ENCODE data around the gene KIF1B. TPM values are rescaled to one million over a fixed set of nuclear protein-coding genes. Genes with fewer than 3 reads are reported as not detected.

KIF1B gene
- total RNA-seq, 4 donors from 2014 or later = 53.0 to 78.2 (median 64.8) TPM

- Histone ChIP-seq H3K9me3 (no peaks in the 10 kb centered on the region), H3K27ac (replicated peaks in 1 of 4) (peak overlapping the region; percentile 84 to 93 (median 88)), H3K27me3 (no peaks in the 10 kb centered on the region), H3K4me1 (peaks cover 13 to 38% (median 27%) of the 10 kb centered on the region in 4 donors), H3K36me3 (peaks cover 21 to 37% (median 31%) of the 10 kb centered on the region in 4 donors), H3K4me3 (peak overlapping the region; percentile 73 to 89 (median 86))
- 58% methylated on average over 8 of the region's 8 CpGs for WGBS
- no peak for DNase-seq (ENCODE audit: extremely low spot score)
- intact Hi-C loops (cut with DNase I) = no loop called here
- TF ChIP-seq POLR2A (IDR thresholded peaks at IDR 0.05; ENCODE audit: low read depth) (no peak), EP300 (IDR thresholded peaks at IDR 0.05) (no peak), CTCF (IDR thresholded peaks at IDR 0.05) (no peak), POLR2AphosphoS5 (IDR thresholded peaks at IDR 0.05) (no peak)
These were observed 189.6 kb downstream of the KIF1B start for GRCh38 chr1:10400013-10400412.

GRCh38 chr1:10401281-10401680 lies 190.9 kb downstream of the KIF1B start:
- peaks cover 33 to 50% (median 44%) of the 10 kb centered on the region in 4 donors for H3K36me3 ChIP-seq
- no peak for DNase-seq (ENCODE audit: extremely low spot score)
- intact Hi-C loops (cut with DNase I) = no loop called here
- H3K4me1 ChIP-seq = peaks cover 13 to 38% (median 27%) of the 10 kb centered on the region in 4 donors
- no peaks in the 10 kb centered on the region for H3K27me3 ChIP-seq
- 64% methylated on average over 1 of the region's 1 CpG for WGBS
- TF ChIP-seq CTCF (IDR thresholded peaks at IDR 0.05) (no peak), POLR2AphosphoS5 (IDR thresholded peaks at IDR 0.05) (no peak), POLR2A (IDR thresholded peaks at IDR 0.05; ENCODE audit: low read depth) (no peak), EP300 (IDR thresholded peaks at IDR 0.05) (no peak)
- no peaks in the 10 kb centered on the region for H3K9me3 ChIP-seq
- peak overlapping the region in 2 of 4 donors; percentile 25 to 50 for H3K27ac ChIP-seq (replicated peaks in 1 of 4)
- no peak overlapping the region for H3K4me3 ChIP-seq

GRCh38 chr1:10402729-10403274 lies 192.4 kb downstream of the KIF1B start:
- peaks cover 40 to 65% (median 59%) of the 10 kb centered on the region in 4 donors for H3K36me3 ChIP-seq
- H3K27me3 ChIP-seq = no peaks in the 10 kb centered on the region
- no peak for DNase-seq (ENCODE audit: extremely low spot score)
- H3K4me3 ChIP-seq = no peak overlapping the region
- intact Hi-C loops (cut with DNase I) = no loop called here
- H3K9me3 ChIP-seq = no peaks in the 10 kb centered on the region
- no peak overlapping the region for H3K27ac ChIP-seq (replicated peaks in 1 of 4)
- peaks cover 13 to 33% (median 24%) of the 10 kb centered on the region in 4 donors for H3K4me1 ChIP-seq
- TF ChIP-seq POLR2AphosphoS5 (IDR thresholded peaks at IDR 0.05) (no peak), EP300 (IDR thresholded peaks at IDR 0.05) (no peak), POLR2A (IDR thresholded peaks at IDR 0.05; ENCODE audit: low read depth) (no peak), CTCF (IDR thresholded peaks at IDR 0.05) (no peak)
- WGBS = 95% methylated on average over 9 of the region's 9 CpGs

GRCh38 chr1:10407201-10407600 lies 196.8 kb downstream of the KIF1B start:
- no peak for DNase-seq (ENCODE audit: extremely low spot score)
- Histone ChIP-seq H3K4me1 (no peaks in the 10 kb centered on the region), H3K27ac (replicated peaks in 1 of 4) (no peak overlapping the region), H3K9me3 (no peaks in the 10 kb centered on the region), H3K4me3 (no peak overlapping the region), H3K27me3 (no peaks in the 10 kb centered on the region), H3K36me3 (peaks cover 67 to 100% (median 100%) of the 10 kb centered on the region in 4 donors)
- WGBS = 80% methylated on average over 2 of the region's 2 CpGs
- intact Hi-C loops (cut with DNase I) = no loop called here
- TF ChIP-seq EP300 (IDR thresholded peaks at IDR 0.05) (no peak), CTCF (IDR thresholded peaks at IDR 0.05) (no peak), POLR2A (IDR thresholded peaks at IDR 0.05; ENCODE audit: low read depth) (no peak), POLR2AphosphoS5 (IDR thresholded peaks at IDR 0.05) (no peak)
